Daoy (cell line): ENCODE measurements around the gene SPTAN1. TPM values are rescaled to one million over a fixed set of nuclear protein-coding genes. Genes with fewer than 3 reads are reported as not detected.

Experiments
- DNase-seq: peaks from one replicate; pipeline ENCODE4 v3.0.0-alpha.2; 2015; ENCODE audit warnings: low read depth
- total RNA-seq: library from RNA; depleted of rRNA; stranded (reverse); fragments of >200 nt; shearing (Covaris generic); gene quantifications from 2 replicates; pipeline ENCODE4 v1.2.3, GENCODE V29; 2014

The SPTAN1 gene
- total RNA-seq, 1 experiment from 2014 or later = 164 TPM

DNA sequence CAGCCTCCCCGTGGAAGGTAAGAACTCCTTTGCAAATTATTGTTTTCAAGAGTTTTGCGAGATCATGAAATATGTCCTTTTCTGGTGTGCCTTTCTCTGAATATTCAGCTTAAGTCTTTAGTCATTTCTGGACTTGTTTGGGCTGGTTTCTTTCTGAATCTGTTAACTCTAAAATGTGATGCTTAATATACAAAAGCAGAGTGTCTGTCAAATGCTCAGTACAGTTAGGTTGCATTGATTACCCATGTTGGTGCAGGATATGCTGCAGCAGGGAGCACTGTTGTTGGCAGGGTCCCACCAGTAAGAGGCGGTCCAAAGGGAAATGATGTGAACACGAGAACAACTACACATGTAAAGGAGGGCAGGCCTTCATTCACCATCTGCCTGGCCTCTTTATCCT, 47.7 kb downstream of the SPTAN1 start:
- no peak for DNase-seq

DNA sequence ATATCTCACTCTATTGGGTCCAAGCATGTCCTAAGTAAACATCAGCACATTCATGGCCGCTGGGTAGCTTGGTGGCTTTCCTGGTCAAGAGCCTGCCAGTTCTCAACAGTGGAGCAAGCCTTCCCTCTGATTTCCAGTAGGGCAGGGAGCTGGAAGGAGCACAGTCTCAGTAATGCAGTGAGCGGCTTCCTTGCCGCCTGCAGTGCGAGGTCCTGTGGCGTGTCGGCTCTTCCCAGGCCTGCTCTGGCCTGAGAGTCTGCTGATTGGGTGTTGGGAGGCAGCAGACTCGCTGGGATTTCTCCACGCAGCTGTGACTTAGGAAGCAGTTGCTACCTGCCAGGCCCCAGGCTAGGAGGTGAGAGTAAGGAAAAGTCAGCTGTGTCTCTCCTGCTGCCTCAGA, 51.3 kb downstream of the SPTAN1 start:
- no peak for DNase-seq

DNA sequence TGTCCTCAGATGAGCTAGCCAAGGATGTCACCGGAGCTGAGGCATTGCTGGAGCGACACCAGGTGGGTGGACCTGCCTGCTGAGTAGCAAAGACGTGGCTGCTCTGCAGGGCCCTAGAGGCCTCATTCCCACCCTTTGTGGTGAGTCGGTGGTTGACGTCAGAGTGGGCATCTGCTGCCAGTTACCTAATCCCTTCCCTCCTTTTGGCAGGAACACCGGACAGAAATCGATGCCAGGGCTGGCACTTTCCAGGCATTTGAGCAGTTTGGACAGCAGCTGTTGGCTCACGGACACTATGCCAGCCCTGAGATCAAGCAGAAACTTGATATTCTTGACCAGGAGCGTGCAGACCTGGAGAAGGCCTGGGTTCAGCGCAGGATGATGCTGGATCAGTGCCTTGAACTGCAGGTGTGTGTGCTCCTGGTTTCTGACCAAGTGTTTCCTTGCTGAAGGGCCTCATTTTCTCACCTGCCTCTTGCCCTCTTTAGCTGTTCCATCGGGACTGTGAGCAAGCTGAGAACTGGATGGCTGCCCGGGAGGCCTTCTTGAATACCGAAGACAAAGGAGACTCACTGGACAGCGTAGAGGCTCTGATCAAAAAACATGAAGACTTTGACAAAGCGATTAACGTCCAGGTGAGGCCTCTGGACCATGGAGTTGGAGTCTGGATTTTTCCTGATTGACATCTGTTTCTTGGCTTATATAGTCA, 55.4 kb downstream of the SPTAN1 start:
- no peak for DNase-seq

DNA sequence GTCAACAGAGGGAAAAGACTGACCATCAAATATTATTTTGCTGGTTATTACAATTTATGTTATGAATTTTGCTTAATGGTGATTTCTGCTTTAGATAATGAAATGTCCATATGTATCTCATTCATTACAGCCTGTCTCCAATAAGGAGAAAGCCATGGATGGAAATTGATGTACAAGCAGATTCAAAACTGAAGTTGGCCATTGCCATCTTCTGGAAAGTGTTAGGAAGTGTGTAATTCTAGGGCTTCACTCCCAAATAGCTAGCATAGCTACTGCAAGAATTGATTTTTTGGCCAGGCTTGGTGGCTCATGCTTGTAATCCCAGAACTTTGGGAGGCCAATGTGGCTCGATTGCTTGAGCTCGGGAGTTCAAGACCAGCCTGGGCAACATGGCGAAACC, 58.5 kb downstream of the SPTAN1 start:
- DNase-seq = no peak

DNA sequence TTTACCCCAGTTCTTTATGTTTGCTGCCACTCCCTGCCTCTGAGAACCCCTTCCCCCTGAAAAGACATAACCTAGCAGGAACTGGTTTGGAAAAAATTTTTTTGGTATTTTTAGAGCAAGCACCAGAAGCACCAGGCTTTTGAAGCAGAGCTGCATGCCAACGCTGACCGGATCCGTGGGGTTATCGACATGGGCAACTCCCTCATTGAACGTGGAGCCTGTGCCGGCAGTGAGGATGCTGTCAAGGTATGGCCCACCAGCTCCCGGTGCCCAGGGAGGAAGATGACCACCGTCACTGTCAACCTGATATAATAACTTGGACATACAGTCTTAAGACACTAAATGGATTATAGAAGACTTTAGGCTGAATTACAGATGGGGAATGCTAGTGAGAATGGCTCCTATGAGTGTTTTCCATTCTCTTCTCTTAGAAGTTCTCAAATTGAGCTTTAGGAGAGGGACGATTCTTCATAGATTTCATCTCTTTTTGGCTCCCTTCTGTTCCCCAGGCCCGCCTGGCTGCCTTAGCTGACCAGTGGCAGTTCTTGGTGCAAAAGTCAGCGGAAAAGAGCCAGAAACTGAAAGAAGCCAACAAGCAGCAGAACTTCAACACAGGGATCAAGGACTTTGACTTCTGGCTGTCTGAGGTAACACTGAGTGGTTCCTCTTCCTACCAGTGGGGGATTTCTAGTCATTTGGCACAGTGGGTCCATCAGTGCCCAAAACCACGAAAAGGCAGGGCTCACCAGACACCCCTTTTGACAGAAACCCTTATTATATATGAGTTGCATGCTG, 59.4 kb downstream of the SPTAN1 start:
- DNase-seq = no peak

DNA sequence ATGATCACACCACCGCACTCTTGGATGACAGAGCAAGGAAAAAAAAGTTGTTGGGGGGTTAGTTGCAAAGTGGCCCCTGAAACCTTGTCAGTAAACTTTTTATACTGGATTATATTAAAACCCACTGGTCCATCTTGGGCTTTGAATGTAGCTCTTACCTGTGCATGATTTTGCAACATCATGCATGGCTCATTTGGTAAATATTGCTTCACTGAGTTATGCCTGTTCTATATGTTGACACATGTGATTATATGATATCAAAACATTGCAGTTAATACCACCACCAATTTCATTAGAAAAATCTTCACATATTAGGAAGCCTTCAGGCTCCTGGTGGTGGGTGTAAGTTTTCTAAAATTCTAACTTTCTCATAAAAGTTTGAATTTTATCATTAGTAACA, 62.3 kb downstream of the SPTAN1 start:
- no peak for DNase-seq

DNA sequence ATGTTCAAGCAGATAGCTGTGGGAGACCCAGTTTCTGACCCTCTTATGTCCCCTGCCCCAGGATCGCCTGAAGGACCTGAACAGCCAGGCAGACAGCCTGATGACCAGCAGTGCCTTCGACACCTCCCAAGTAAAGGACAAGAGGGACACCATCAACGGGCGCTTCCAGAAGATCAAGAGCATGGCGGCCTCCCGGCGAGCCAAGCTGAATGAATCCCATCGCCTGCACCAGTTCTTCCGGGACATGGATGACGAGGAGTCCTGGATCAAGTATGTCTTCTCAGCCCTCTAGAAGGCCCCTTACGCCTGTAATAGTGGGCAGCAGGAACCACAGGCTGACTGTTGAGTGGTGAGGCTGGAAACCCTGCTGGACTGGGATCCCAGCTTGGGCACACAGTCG, 63.2 kb downstream of the SPTAN1 start:
- no peak for DNase-seq

DNA sequence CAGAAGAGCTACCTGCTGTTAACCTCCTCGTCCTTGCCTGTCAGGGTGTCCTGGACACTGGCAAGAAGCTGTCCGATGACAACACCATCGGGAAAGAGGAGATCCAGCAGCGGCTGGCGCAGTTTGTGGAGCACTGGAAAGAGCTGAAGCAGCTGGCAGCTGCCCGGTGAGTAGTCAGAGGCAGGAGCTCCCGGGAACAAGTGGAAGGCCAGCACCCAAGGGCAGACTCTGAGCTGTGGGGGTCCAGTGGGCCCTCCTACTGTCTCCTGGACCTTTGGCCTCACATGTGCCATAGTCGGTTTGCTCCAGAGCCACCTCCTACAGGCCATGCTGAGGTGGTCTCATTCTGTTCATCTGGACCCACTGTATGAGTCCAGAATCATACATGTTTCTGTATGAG, 65.6 kb downstream of the SPTAN1 start:
- DNase-seq = no peak

DNA sequence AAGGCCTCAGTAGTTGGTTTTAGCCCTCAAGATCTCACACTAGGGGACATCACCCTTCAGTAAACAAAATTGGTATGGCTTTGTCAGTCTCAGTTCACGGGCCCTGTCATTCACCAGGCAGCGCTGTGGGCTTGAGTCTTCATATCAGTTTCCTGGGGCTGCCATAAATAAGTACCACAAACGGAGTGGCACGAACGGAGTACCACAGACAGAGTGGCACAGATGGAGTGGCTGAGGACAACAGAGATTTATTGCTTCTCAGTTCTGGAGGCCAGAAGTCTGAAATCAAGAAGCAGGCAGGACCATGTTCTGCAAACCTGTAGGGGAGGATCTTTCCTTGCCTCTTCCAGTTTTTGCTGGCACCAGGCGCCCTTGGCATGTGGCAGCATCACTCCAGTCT, 66.7 kb downstream of the SPTAN1 start:
- DNase-seq = no peak

DNA sequence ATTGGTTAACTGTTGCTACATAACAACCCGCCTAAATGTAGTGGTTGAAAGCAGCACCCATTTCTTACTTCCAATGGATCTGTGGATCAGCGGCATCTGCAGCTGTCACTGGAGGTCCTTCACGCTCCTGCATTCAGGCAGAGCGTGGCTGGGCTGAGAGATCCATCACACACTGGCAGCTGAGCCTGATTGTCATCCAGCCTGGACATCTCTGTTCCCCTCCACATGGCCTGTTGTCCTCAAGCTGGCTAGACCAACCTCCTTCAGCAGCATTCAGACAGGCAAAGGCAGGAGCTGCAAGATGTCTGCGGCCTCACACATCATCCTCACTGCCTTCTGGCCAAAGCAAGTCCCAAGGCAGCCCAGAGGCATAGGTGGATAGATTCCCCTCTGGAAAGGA, 67.4 kb downstream of the SPTAN1 start:
- no peak for DNase-seq

DNA sequence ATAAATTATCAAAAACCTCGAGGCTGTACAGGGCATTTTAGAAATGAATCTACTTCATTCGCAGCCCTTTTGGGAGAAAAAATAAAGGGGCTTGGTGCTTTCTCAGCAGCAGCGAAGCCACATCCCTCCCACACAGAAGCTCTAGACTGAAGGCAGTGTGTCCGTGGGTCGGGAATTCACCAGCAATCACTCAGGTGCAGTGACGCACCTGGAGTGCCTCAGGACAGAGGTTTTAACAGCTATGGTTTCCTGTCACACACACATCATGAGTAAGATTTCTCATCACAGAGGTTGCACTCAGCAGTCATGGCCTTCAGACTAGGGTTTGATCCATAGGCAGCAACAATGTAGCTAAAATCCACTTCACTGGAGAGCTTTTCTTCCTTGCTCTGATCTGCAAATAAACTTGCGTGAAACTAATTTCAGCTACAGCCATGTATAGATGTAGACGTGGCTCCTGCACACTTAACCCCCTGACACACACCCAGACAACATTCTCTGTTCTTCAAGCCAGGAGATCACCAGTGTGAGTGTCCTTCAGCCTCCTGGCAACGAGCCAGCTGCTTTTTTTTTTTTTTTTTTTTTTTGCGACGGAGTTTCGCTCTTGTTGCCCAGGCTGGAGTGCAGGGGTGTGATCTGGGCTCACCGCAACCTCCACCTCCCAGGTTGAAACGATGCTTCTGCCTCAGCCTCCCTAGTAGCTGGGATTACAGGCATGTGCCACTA, 69.5 kb downstream of the SPTAN1 start:
- no peak for DNase-seq

DNA sequence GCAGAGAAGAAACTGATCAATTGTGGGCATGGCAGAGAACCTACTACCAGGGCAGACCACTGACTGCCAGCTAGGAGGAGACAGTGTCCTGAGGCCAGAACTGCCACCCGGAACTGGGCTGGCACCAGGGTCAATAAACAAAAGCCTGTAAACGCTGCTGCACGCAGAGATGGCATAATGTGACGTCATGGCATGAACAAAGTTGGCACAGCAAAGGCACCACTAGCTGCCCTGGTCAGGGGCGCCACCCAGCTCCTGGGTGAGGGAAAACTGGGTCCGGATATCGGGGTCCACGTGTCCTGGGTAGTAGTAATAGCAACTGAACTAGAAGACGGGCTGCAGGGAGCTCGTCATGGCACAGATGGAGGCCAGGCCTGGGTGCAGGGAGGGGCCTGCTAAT, 72.2 kb downstream of the SPTAN1 start:
- DNase-seq = no peak

DNA sequence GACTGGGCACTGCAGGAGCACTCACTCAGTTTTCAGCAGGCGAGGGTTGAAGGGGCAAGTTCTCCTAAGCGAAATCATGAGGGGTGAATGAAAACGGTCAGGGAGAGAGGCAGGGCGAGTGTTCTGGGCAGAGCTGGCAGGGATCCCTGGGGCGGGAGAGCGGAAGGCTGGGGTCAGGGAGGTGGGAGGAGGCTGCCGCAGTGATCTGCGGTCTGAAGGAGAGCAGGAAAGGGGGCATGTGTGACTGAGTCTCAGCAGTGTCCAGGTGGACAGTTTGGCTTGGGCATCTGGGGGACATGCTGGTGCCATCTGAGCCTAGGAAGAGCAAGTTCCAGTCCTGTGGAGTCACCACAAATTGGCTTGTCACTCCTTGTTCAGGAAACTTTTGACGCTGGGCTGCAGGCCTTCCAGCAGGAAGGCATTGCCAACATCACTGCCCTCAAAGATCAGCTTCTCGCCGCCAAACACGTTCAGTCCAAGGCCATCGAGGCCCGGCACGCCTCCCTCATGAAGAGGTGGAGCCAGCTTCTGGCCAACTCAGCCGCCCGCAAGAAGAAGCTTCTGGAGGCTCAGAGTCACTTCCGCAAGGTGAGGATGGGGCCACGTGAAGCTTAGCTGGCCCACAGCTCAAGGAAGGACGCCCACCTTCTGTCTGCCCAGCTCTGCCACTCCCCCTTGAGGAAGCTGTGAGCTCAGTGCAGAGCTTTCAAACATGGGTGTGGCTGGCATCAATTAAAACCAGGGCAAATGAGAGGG, 73.2 kb downstream of the SPTAN1 start:
- DNase-seq = no peak

DNA sequence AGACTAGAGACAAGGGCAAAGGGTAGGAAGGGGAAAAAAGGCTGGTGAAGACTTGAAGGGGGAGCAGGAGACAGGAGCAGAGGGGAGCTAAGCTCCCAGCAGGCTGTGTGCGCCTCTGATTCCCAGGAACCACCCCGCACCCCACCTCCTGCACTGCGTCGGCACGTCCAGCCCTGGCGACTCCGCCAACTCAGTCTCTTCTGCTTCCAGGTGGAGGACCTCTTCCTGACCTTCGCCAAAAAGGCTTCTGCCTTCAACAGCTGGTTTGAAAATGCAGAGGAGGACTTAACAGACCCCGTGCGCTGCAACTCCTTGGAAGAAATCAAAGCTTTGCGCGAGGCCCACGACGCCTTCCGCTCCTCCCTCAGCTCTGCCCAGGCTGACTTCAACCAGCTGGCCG, 73.8 kb downstream of the SPTAN1 start:
- no peak for DNase-seq

DNA sequence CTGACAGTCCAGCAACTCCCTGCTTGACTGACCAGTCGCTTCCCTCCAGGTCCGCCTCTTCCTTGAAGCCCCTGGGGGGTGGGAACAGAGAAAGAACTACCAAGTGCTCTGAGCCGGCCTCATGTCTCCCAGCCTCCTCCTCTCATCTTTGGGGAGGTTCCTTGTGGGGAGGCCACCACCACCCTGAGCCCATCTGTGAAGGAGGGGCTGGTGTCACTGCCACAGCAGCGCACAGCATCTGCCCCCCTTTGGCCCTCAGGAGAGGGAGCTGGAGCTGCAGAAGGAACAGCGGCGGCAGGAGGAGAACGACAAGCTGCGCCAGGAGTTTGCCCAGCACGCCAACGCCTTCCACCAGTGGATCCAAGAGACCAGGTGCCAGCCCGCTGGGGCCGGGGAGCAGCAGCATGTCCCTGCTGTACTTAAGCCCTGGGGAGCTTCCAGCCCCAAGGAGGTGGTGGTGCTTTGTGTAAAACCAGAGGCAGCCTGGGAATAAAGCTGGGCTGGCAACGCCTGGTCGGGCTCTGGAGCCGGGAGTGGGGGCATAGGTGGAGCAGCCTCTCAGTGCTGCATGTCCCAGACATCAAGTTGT, 74.8 kb downstream of the SPTAN1 start:
- no peak for DNase-seq

DNA sequence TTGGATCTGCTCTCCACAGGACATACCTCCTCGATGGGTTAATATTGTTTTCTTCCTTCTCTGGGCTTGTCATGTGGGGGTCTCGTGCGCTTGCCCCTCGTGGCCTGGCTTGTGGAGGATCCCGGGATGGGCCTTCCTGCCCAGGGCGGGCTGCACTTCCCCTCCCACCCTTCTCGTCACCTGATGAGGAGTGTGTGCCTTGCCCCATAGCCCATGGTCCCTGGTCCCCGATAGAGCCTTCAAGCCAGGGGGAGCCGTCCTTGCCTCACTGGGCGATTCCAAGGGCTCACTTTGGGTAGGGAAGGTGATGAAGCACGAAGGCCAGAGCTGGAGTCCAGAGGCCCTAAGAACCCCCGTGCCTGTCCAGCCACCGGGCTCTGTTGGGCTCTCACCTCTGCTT, 75.5 kb downstream of the SPTAN1 start:
- DNase-seq = no peak

DNA sequence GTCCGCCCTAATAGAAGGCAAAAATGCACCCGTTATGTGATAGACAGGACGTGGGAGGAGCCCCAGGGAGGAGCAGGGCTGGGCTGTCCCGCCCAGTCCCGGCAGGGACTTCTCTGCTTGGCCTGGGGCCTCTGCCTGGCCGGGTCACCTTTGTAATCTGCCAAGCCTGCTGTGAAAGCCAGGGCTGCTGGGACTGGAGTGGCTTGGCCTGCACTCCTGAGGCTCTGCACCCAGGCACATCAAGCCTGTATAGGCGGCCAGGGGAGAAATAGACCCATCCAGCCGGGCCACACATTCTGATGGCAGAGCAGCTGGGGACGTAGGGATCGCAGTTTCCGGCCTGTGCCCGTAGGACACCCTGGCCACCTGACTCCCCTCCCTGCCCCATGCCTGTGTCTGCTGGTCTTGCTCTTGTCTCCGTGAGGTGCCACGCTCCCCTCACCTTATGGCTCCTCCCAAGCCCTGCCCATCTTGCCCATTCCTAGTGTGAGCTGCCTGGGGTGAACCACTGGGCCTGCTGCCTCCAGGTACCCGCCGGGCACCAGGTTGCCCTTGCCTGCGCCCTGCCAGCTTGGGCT, 76.2 kb downstream of the SPTAN1 start:
- DNase-seq = no peak

DNA sequence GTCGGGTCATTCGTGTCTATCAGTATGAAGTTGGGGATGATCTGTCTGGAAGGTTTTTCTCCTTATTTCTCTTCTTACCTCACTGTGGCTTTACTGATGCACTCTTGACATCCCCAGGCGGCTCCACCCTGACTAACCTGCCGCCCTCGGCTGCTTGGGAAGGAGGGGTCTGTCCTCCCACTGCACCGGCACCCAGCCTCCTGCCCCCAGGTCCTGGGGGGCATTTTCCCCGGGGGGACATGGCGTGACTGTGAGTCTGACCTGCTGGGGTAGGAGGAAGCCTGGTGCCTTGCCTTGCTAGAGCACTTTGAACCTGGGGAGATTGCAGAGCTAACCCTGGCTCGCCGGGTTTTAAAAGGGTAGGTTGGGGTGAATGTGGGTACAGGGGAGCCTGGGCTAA, 76.7 kb downstream of the SPTAN1 start:
- no peak for DNase-seq

DNA sequence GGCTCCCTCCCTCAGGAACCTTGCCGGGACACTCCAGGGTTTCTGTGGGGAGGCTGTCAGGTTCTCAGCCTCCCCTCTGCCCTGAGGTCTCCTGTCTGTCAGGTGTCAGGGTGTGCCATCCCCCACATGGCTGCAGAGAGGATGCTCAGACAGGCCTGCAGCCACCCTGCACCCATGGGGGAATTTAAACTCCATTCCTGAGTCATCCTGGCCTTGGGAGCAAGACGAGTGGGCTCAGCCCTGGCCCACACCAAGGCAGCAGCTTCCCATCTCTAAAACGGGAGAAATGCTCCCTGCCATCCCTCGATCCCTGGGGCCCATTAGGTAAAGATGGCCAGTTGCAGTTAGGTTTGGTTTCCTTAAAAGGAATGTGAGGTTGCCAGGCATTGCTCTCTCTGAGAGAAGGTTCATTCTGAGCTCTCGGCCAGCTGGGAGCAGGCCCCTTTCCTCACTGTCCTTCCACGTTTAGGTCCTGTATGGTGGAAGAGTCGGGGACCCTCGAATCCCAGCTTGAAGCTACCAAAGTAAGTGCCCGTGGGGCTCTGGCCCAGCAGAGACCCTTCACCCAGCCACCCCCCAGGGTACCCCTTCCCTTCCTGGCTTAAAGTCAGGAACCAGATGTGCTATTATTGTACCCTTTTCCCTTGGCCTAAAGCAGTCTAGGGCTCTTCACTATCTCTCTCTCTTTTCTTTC, 77.6 kb downstream of the SPTAN1 start:
- DNase-seq = no peak

DNA sequence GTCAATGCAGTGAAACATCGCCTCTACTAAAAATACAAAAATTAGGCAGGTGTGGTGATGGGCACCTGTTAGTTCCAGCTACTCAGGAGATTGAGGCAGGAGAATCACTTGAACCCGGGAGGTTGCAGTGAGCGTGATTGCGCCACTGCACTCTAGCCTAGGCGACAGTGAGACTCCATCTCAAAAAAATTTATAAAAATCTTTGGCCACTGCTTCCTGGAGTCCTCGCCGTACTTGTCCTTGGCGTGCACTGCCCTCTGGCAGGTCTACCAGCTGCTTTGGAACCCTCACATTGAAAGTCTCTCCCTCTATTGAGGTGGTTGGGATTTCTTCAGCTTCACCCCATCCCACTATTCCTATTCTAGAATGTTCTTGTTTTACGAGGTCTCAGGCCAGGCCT, 79.2 kb downstream of the SPTAN1 start:
- no peak for DNase-seq

DNA sequence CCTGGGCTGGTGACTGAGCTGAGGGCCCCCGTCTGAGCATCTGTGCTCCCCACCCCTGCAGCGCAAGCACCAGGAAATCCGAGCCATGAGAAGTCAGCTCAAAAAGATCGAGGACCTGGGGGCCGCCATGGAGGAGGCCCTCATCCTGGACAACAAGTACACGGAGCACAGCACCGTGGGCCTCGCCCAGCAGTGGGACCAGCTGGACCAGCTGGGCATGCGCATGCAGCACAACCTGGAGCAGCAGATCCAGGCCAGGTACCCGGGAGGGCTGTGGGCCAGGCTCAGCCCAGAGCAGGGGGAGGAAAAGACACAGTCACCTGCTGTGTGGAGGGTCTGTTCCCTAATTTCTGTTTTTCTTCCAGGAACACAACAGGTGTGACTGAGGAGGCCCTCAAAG, 79.7 kb downstream of the SPTAN1 start:
- DNase-seq = no peak
